ENCODE measurements around the gene DTYMK.

The DTYMK gene

DNA sequence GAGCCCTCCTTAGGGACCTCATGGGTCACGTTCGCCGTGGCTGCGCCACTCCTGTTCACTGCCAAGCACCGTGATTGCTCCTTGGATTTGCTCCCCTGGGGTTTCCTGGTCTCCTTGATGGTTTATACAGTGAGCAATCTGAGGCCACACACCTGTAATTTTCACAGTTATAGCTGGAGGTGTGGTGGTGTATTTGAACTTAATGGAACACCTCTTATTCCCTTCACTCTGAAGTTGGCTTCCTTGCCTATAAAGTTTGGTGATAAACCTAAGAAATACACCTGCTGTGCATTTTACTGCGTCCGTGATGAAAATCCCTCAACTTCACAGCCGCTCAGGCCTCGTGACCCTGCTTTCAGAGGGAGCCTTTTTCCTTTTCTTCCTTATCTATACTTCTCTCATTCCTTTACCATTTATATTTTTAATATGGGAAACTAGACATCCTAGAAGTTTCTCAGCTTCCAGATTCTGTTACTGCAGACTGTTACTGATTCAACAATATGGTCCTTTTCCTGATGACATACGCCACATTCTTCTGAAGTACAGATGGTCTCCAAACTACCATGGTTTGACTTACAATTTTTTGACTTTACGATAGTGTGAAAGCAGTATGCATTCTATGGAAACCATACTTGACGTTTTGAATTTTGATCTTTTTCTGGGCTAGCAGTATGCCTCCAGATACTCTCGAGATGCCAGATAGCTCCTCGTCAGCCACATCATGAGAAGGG lies 40.5 kb downstream of the DTYMK start:
- CTCF ChIA-PET: interaction anchor here (1.9 to 3.6 kb wide), 2 partner anchors 8 to 13 kb away, joined by 4 to 23 read pairs; no protein-coding TSS in a partner anchor
- POLR2A ChIA-PET: no interaction called here
- DNase-seq (ENCODE audit: low read depth, low spot score): no peak
- H3K4me3 ChIP-seq (ENCODE audit: low read depth, low read length): no peak overlapping the region
- TF ChIP-seq, protein P1, sequence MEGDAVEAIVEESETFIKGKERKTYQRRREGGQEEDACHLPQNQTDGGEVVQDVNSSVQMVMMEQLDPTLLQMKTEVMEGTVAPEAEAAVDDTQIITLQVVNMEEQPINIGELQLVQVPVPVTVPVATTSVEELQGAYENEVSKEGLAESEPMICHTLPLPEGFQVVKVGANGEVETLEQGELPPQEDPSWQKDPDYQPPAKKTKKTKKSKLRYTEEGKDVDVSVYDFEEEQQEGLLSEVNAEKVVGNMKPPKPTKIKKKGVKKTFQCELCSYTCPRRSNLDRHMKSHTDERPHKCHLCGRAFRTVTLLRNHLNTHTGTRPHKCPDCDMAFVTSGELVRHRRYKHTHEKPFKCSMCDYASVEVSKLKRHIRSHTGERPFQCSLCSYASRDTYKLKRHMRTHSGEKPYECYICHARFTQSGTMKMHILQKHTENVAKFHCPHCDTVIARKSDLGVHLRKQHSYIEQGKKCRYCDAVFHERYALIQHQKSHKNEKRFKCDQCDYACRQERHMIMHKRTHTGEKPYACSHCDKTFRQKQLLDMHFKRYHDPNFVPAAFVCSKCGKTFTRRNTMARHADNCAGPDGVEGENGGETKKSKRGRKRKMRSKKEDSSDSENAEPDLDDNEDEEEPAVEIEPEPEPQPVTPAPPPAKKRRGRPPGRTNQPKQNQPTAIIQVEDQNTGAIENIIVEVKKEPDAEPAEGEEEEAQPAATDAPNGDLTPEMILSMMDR (IDR thresholded peaks at IDR 0.05; ENCODE audit: insufficient read depth, low read length, missing control alignments): no peak

DNA sequence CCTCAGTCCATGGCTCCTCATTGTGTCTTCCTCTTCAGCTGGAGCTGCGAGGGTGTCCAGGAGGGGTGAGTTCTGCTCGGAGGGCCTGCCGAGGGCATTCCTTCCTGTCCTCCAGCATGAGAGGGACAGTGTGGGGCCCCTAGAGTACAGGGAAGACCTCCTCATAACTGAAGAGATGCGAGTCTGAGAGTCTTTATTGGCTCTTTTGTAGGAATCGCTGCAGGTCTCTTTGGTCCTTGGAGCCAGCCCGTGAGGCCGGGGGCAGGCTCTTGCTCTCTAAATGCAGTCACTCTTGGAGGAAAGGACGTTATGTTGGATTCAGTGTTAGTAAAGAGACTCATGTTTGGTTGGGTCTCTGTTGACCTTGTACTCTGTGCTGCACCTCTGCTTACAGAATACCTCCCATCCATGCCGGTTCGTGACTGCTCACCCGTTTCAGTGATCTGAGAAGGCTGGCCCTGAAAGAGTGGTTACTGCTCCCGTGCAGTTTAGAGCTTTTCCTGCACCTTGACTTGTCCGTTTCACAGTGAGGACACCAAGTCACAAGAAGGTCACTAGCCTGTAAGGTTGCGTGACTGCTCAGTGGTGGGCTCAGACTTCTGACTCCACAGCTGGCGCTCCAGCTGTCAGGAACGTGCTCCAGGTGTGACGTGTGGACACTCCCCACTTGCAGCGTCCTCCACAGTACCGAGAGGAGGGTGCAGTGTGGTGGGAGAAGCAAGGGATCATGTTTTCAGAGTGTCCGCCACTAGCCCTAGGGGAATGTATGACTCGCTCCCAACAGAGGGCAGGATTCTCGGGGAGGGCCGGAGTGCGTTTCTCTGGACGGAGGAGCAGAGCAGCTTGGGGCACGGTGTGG lies 41.3 kb downstream of the DTYMK start:
- TF ChIP-seq, protein P1 (IDR thresholded peaks at IDR 0.05; ENCODE audit: insufficient read depth, low read length, missing control alignments): no peak
- ChIA-PET CTCF (interaction anchor here (1.1 to 3.6 kb wide), 2 partner anchors 11 to 14 kb away, joined by 3 to 23 read pairs; no protein-coding TSS in a partner anchor), POLR2A (no interaction called here)
- H3K4me3 ChIP-seq (ENCODE audit: low read depth, low read length): no peak overlapping the region
- DNase-seq (ENCODE audit: low read depth, low spot score): no peak

DNA sequence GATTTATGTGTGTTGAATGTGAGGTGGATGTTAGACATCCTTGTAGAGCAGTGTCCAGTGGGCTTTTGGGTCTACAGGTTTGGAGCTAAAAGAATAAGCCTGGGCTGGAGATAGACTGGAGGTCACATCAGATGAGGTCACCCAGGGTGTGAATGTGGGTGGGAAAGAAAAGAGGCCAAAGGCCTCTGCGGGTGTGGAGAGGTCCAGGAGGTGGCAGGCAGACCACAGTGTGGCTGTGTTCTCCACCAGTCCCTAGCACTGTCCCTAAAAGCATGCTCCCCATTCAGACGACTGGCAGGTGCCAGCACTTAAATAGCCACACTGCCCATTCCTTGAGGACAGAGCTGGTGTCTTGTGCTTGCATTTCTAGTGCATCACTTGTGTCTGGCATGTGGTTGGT lies 45.0 kb downstream of the DTYMK start:
- TF ChIP-seq, protein P1 (IDR thresholded peaks at IDR 0.05; ENCODE audit: insufficient read depth, low read length, missing control alignments): no peak
- no peak overlapping the region for H3K4me3 ChIP-seq (ENCODE audit: low read depth, low read length)
- DNase-seq (ENCODE audit: low read depth, low spot score): no peak
- CTCF ChIA-PET: interaction anchor here (0.6 to 3.4 kb wide), 3 partner anchors 18 to 801 kb away, joined by 3 to 24 read pairs (median 3); no protein-coding TSS in a partner anchor
- POLR2A ChIA-PET: no interaction called here

DNA sequence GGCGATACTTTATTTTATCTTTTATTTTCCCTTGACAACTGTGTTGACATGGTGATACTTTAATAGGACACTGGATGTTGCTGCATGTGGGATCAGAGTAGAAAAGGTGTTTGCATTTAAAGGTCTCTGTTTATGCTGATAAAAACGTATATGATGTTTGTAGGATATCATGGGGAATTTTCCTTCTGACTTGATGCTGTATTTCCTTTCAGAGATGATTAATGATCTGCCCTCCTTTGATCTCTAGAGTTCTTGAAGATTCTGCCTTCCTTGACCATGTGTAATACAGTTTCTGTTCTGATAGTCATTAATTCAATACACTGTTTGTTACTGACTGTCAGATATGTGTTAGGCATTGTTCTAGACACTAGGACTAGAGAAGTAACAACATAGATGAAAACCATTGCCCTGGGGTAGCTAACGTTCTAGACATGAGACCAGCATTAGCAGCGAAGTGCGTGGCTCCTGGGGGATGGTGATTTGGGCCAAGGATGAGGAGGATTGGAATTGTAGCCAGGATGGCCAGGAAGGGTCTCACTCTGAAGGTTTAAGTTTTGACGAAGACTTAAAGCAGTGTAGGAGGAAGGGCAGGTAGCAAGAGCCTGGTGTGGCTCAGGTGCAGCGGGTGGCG lies 46.3 kb downstream of the DTYMK start:
- ChIA-PET POLR2A (no interaction called here), CTCF (interaction anchor here (0.8 to 1.0 kb wide), 2 partner anchors 17 to 800 kb away, joined by 3 read pairs; no protein-coding TSS in a partner anchor)
- DNase-seq (ENCODE audit: low read depth, low spot score): no peak
- TF ChIP-seq, protein P1 (IDR thresholded peaks at IDR 0.05; ENCODE audit: insufficient read depth, low read length, missing control alignments): no peak
- no peak overlapping the region for H3K4me3 ChIP-seq (ENCODE audit: low read depth, low read length)

DNA sequence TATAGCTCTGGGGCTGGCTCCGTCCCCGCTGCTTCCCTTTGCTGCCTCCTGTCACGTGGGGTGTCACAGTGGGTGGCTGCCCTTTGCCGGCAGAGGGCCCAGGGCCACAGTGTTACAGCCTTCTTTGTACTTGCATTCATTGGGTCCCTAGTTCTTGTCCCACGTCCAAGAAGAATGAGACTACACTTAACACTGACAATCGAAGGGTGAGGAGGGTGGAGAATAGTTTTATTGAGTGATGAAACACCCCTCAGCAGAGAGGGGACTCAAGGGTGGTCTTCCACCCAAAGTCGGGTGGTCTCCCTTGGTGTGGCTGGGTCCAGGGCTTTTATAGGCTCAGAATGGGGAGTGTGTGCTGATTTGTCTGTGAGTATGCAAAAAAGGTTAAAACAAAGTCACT lies 47.2 kb downstream of the DTYMK start:
- POLR2A ChIA-PET: no interaction called here
- CTCF ChIA-PET: no interaction called here
- DNase-seq (ENCODE audit: low read depth, low spot score): no peak
- no peak overlapping the region for H3K4me3 ChIP-seq (ENCODE audit: low read depth, low read length)
- TF ChIP-seq, protein P1 (IDR thresholded peaks at IDR 0.05; ENCODE audit: insufficient read depth, low read length, missing control alignments): no peak

Data from AG04449 (cell line).